Right lobe of liver (tissue), 4 donors: ENCODE data around the gene DYNLL2.

Experiments used
- POLR2A ChIP-seq: fragments of 450-650 bp; IDR thresholded peaks from one replicate; pipeline ENCODE4 v1.6.1; 2017; ENCODE audit warnings: antibody characterized with exemption, mild to moderate bottlenecking
- TF ChIP-seq, protein P1 (sequence below), 4 donors: fragments of 200-600 bp in 3 of 4; fragments of 450-650 bp in 1 of 4; IDR thresholded peaks; one replicate each; pipeline versions ENCODE4 v1.5.1 to v1.8.0; 2016 to 2022; ENCODE audit warnings: antibody characterized with exemption in 4 of 4, mild to moderate bottlenecking in 2 of 4
- donor health status: DM: no; HTN: no; CAD: no.
- donor health status: DM: no; HTN: no; CAD: no.
- donor health status: DM: no; HTN: yes; CAD: no.

DNA sequence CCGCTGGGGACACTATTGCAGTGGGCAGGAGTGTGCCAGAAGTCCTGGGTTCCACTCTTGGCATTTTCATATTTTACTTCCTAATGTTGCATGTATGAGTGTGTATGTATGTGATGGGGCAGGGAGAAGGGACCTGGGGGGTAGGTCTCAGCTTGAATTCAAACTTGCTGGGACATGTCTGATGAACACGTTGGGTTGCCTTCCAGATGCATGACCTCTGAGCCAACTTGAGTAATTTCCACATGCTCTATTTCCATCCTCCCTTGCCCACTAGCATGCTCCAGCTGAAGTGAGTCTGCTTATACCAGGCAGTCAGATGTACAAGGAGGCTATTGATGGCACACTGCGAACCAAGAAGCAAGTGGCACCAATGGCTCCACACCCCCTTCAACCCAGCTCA, 43.2 kb upstream of the DYNLL2 start:
- TF ChIP-seq, protein P1, sequence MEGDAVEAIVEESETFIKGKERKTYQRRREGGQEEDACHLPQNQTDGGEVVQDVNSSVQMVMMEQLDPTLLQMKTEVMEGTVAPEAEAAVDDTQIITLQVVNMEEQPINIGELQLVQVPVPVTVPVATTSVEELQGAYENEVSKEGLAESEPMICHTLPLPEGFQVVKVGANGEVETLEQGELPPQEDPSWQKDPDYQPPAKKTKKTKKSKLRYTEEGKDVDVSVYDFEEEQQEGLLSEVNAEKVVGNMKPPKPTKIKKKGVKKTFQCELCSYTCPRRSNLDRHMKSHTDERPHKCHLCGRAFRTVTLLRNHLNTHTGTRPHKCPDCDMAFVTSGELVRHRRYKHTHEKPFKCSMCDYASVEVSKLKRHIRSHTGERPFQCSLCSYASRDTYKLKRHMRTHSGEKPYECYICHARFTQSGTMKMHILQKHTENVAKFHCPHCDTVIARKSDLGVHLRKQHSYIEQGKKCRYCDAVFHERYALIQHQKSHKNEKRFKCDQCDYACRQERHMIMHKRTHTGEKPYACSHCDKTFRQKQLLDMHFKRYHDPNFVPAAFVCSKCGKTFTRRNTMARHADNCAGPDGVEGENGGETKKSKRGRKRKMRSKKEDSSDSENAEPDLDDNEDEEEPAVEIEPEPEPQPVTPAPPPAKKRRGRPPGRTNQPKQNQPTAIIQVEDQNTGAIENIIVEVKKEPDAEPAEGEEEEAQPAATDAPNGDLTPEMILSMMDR (IDR thresholded peaks at IDR 0.05), result no peak
- no peak for TF ChIP-seq POLR2A
